ENCODE data around the gene TGFB2. TPM values are rescaled to one million over a fixed set of nuclear protein-coding genes. Genes with fewer than 3 reads are reported as not detected.

The TGFB2 gene
- 65.8 and 67.6 TPM in 2 replicates for polyA plus RNA-seq (2011; rRNA removed)
- polyA plus RNA-seq (2012; cell fraction: cytosol; rRNA removed) = 7.8 and 9.4 TPM in 2 replicates
- polyA plus RNA-seq (2012; cell fraction: nucleus; rRNA removed) = 9.4 and 13.3 TPM in 2 replicates
- 29.7 to 40.6 TPM (median 34.0 TPM) in 3 replicates for polyA plus RNA-seq (2017; fragmentation: RNase III; extraction: RNeasy Plus Mini Kit Qiagen cat#74134 plus additional on column Dnase treatment)
- 33.4 and 43.9 TPM in 2 replicates for polyA minus RNA-seq (2011; rRNA and poly(A)+ RNA removed)

GRCh38 chr1:218344814-218345672, at the start of gene TGFB2:
TGFB2 (plus strand) TSS chr1:218345336; CDS start chr1:218346702, 1,366 bp downstream.
- Histone ChIP-seq H3K9me3 (no peaks in the 10 kb centered on the region), H3K4me2 (peak within 1 kb of the TSS; percentile 95), H3K27ac (peak within 1 kb of the TSS; percentile 96 to 97), H3K4me1 (peaks cover 40% of the 10 kb centered on the region), H3K4me3 (peak within 1 kb of the TSS; percentile 83)
- ATAC-seq (peak; percentile 66 to 68), DNase-seq (ENCODE audit: low read depth in 1 of 2, low spot score in 1 of 2) (peak; percentile 55 to 92), FAIRE-seq (peak; percentile 79)
- POLR2A ChIA-PET = interaction anchor here (0.6 to 3.5 kb wide), 36 partner anchors 9 to 1222 kb away, joined by 3 to 38 read pairs (median 4); partner anchors contain the start of genes GPATCH2, LYPLAL1 and SPATA17
- CTCF ChIA-PET = interaction anchor here (0.9 to 1.8 kb wide), 11 partner anchors 10 to 1468 kb away, joined by 3 to 6 read pairs (median 3); no protein-coding TSS in a partner anchor
- 7% methylated on average over 22 of the region's 22 CpGs for WGBS (ENCODE audit: missing lambda C conversion rate)
- TF ChIP-seq SMC3 (IDR thresholded peaks at IDR 0.05) (no peak; the same call in 2 of the 3 replicates), TP53 (CRISPR knock-in tag; IDR thresholded peaks at IDR 0.05) (no peak), TFCP2L1 (CRISPR knock-in tag; IDR thresholded peaks at IDR 0.05) (peak; percentile 42), HDAC2 (IDR thresholded peaks at IDR 0.05) (no peak), USF2 (IDR thresholded peaks at IDR 0.05) (peak; percentile 81), RARB (CRISPR knock-in tag; IDR thresholded peaks at IDR 0.05) (no peak; the same call in 1 of the 2 replicates), POLR2A (IDR thresholded peaks at IDR 0.05; ENCODE audit: low read length) (peak; percentile 58), SREBF2 (IDR thresholded peaks at IDR 0.05) (no peak), ZNF302 (CRISPR knock-in tag; IDR thresholded peaks at IDR 0.05) (no peak), E2F6 (IDR thresholded peaks at IDR 0.05; ENCODE audit: borderline replicate concordance, low read depth) (peak; percentile 85), JUNB (IDR thresholded peaks at IDR 0.05) (0 out of 2 replicates have a peak, but pooled peaks have one; percentile 15), ZSCAN20 (CRISPR knock-in tag; IDR thresholded peaks at IDR 0.05) (no peak), HOXA7 (CRISPR knock-in tag; IDR thresholded peaks at IDR 0.05) (no peak; the same call in 1 of the 2 replicates), JUN (IDR thresholded peaks at IDR 0.05) (peak in 1 of 2 experiments; percentile 10; a peak in 3 of 5 replicates), FOXS1 (CRISPR knock-in tag; IDR thresholded peaks at IDR 0.05) (no peak), RFX5 (IDR thresholded peaks at IDR 0.05) (no peak), HEYL (CRISPR knock-in tag; IDR thresholded peaks at IDR 0.05) (no peak), RAD21 (conservative IDR thresholded peaks at IDR 0.05 in 1 of 2, IDR thresholded peaks at IDR 0.05 in 1 of 2) (no peak; a peak in 2 of 5 replicates), ATOH8 (CRISPR knock-in tag; IDR thresholded peaks at IDR 0.05; ENCODE audit: low read depth) (peak; percentile 66), CTCF (IDR thresholded peaks at IDR 0.05) (no peak), MYC (IDR thresholded peaks at IDR 0.05; ENCODE audit: borderline replicate concordance, low read length) (peak; percentile 55; the same call in 1 of the 2 replicates), FOSB (CRISPR knock-in tag; IDR thresholded peaks at IDR 0.05) (peak; percentile 92; the same call in 1 of the 2 replicates), ESRRA (IDR thresholded peaks at IDR 0.05; ENCODE audit: borderline replicate concordance, low read length) (no peak), CHD4 (IDR thresholded peaks at IDR 0.05; ENCODE audit: borderline replicate concordance) (no peak), ZFP36 (IDR thresholded peaks at IDR 0.05; ENCODE audit: borderline replicate concordance, partially characterized antibody) (no peak), RCOR1 (IDR thresholded peaks at IDR 0.05; ENCODE audit: low read depth, low read length) (no peak), CBX8 (IDR thresholded peaks at IDR 0.05) (no peak), HMGXB4 (CRISPR knock-in tag; IDR thresholded peaks at IDR 0.05; ENCODE audit: borderline replicate concordance) (no peak), REST (IDR thresholded peaks at IDR 0.05) (0 out of 2 replicates have a peak, but pooled peaks have one; percentile 22)
